ENCODE measurements around the gene LCNL1. TPM values are rescaled to one million over a fixed set of nuclear protein-coding genes. Genes with fewer than 3 reads are reported as not detected.

Gene LCNL1
- total RNA-seq, 1 experiment from 2014 or later = not detected

- no peak overlapping the region for H3K27ac ChIP-seq
- H3K27me3 ChIP-seq = peaks cover 60% of the 10 kb centered on the region
- H3K4me1 ChIP-seq = no peaks in the 10 kb centered on the region
- H3K4me3 ChIP-seq = no peak overlapping the region
- no peaks in the 10 kb centered on the region for H3K36me3 ChIP-seq
- no peak for DNase-seq
- H3K9me3 ChIP-seq (replicated peaks) = no peaks in the 10 kb centered on the region
Observed at GRCh38 chr9:136970361-136970760, 12.4 kb upstream of the LCNL1 start.

- no peak overlapping the region for H3K4me3 ChIP-seq
- H3K4me1 ChIP-seq = peaks cover 7% of the 10 kb centered on the region
- no peak overlapping the region for H3K27ac ChIP-seq
- H3K36me3 ChIP-seq = no peaks in the 10 kb centered on the region
- peaks cover 58% of the 10 kb centered on the region for H3K27me3 ChIP-seq
- no peaks in the 10 kb centered on the region for H3K9me3 ChIP-seq (replicated peaks)
- no peak for DNase-seq
Observed at GRCh38 chr9:136971746-136972145, 11.0 kb upstream of the LCNL1 start.

- no peaks in the 10 kb centered on the region for H3K36me3 ChIP-seq
- no peaks in the 10 kb centered on the region for H3K9me3 ChIP-seq (replicated peaks)
- no peak overlapping the region for H3K4me3 ChIP-seq
- H3K27me3 ChIP-seq = peaks cover 53% of the 10 kb centered on the region
- H3K4me1 ChIP-seq = peaks cover 7% of the 10 kb centered on the region
- H3K27ac ChIP-seq = no peak overlapping the region
- DNase-seq = no peak
Observed at GRCh38 chr9:136972335-136972734, 10.5 kb upstream of the LCNL1 start.

- H3K9me3 ChIP-seq (replicated peaks) = no peaks in the 10 kb centered on the region
- peaks cover 52% of the 10 kb centered on the region for H3K27me3 ChIP-seq
- H3K4me1 ChIP-seq = peaks cover 7% of the 10 kb centered on the region
- no peak overlapping the region for H3K27ac ChIP-seq
- no peaks in the 10 kb centered on the region for H3K36me3 ChIP-seq
- no peak for DNase-seq
- H3K4me3 ChIP-seq = no peak overlapping the region
Observed at GRCh38 chr9:136972743-136973142, 10.1 kb upstream of the LCNL1 start.

GRCh38 chr9:136973618-136974617 is 8.9 kb upstream of the LCNL1 start:
- Histone ChIP-seq H3K27ac (no peak overlapping the region), H3K4me3 (no peak overlapping the region), H3K4me1 (peaks cover 7% of the 10 kb centered on the region), H3K36me3 (no peaks in the 10 kb centered on the region), H3K9me3 (replicated peaks) (no peaks in the 10 kb centered on the region), H3K27me3 (peaks cover 42% of the 10 kb centered on the region)
- DNase-seq = no peak

- Histone ChIP-seq H3K4me3 (no peak overlapping the region), H3K27ac (no peak overlapping the region), H3K27me3 (peaks cover 35% of the 10 kb centered on the region), H3K36me3 (no peaks in the 10 kb centered on the region), H3K4me1 (peaks cover 7% of the 10 kb centered on the region), H3K9me3 (replicated peaks) (no peaks in the 10 kb centered on the region)
- DNase-seq = no peak
Observed at GRCh38 chr9:136974817-136975535, 7.8 kb upstream of the LCNL1 start.

GRCh38 chr9:136975644-136976043 is 7.1 kb upstream of the LCNL1 start:
- H3K4me3 ChIP-seq = no peak overlapping the region
- DNase-seq = peak; percentile 63 to 68
- H3K27ac ChIP-seq = no peak overlapping the region
- H3K27me3 ChIP-seq = peaks cover 30% of the 10 kb centered on the region
- no peaks in the 10 kb centered on the region for H3K36me3 ChIP-seq
- H3K4me1 ChIP-seq = peaks cover 7% of the 10 kb centered on the region
- H3K9me3 ChIP-seq (replicated peaks) = no peaks in the 10 kb centered on the region

GRCh38 chr9:136977223-136977622 is 5.6 kb upstream of the LCNL1 start, which contains the start of gene PTGDS:
Gene PTGDS, plus strand, starts transcription at chr9:136977504. Its CDS starts 75 bp downstream, at chr9:136977579.
- Histone ChIP-seq H3K4me3 (no peak within 1 kb of the TSS), H3K4me1 (peaks cover 19% of the 10 kb centered on the region), H3K27ac (no peak within 1 kb of the TSS), H3K36me3 (no peaks in the 10 kb centered on the region), H3K27me3 (peaks cover 16% of the 10 kb centered on the region), H3K9me3 (replicated peaks) (no peaks in the 10 kb centered on the region)
- no peak for DNase-seq

GRCh38 chr9:136977649-136978072 is 5.1 kb upstream of the LCNL1 start:
- Histone ChIP-seq H3K36me3 (no peaks in the 10 kb centered on the region), H3K4me1 (peaks cover 23% of the 10 kb centered on the region), H3K27ac (no peak overlapping the region), H3K9me3 (replicated peaks) (no peaks in the 10 kb centered on the region), H3K27me3 (peaks cover 12% of the 10 kb centered on the region), H3K4me3 (no peak overlapping the region)
- DNase-seq = no peak

- peaks cover 24% of the 10 kb centered on the region for H3K4me1 ChIP-seq
Observed at GRCh38 chr9:136978073-136978864, 4.5 kb upstream of the LCNL1 start.

GRCh38 chr9:136978865-136979544 is 3.8 kb upstream of the LCNL1 start:
- Histone ChIP-seq H3K9me3 (replicated peaks) (no peaks in the 10 kb centered on the region), H3K4me3 (no peak overlapping the region), H3K4me1 (peaks cover 24% of the 10 kb centered on the region), H3K27me3 (peaks cover 4% of the 10 kb centered on the region; the same call in 1 of the 2 replicates), H3K36me3 (no peaks in the 10 kb centered on the region), H3K27ac (no peak overlapping the region)
- no peak for DNase-seq

More at GRCh38 chr9:136978073-136978864, 4.5 kb upstream of the LCNL1 start:
- H3K9me3 ChIP-seq (replicated peaks) = no peaks in the 10 kb centered on the region
- no peak for DNase-seq
- peaks cover 6% of the 10 kb centered on the region for H3K27me3 ChIP-seq
- no peak overlapping the region for H3K27ac ChIP-seq
- H3K4me3 ChIP-seq = no peak overlapping the region
- no peaks in the 10 kb centered on the region for H3K36me3 ChIP-seq

GRCh38 chr9:136979769-136980587 is 2.8 kb upstream of the LCNL1 start:
- Histone ChIP-seq H3K27ac (no peak overlapping the region), H3K27me3 (peaks cover 4% of the 10 kb centered on the region; the same call in 1 of the 2 replicates), H3K36me3 (no peaks in the 10 kb centered on the region), H3K4me1 (peaks cover 24% of the 10 kb centered on the region), H3K4me3 (no peak overlapping the region), H3K9me3 (replicated peaks) (no peaks in the 10 kb centered on the region)
- DNase-seq = no peak
